ENCODE measurements around the gene CCR7. TPM values are rescaled to one million over a fixed set of nuclear protein-coding genes. Genes with fewer than 3 reads are reported as not detected.

Gene CCR7
- total and polyA plus RNA-seq, 2 of the 8 experiments (the other 6 are each of a cell fraction or from before 2014, with no cell fraction given): 0.12 to 0.17 TPM

DNA sequence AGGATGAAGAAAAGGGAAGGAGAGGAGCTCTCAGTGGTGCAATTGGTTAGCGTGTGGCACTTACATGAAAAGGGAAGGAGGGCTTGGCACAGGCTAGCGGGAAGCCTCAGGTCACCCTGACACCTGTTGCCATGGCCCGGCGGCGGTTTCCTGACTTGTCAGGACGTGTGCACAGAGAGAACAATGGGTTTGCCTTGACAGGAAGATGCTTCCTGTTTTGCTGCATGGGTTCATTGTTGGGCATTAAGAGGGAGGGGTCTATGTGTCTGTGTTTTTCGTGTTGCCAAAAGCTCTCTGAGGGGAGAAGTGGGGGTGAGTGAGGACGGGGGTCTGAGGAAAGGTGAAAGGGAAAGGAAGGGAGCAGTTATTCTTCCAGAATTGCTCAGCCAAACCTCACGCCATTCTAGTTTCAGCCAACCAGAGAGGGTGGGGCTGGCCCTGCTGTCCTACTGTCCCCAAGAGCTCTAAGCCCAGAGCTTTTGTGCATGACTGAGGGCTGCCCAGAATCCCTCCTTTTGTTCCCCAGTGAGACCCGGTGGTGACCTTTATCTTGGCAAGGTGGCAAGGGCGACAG, 17.1 kb upstream of the CCR7 start:
- Histone ChIP-seq H3K56ac (replicated peaks; ENCODE audit: insufficient read length, low read depth, low read length) (no peak overlapping the region), H3K23me2 (ENCODE audit: low read depth, low read length) (no peaks in the 10 kb centered on the region), H2BK120ac (replicated peaks; ENCODE audit: low read depth, low read length) (no peak overlapping the region), H3K14ac (ENCODE audit: insufficient read length) (no peak overlapping the region), H2AK5ac (ENCODE audit: low read depth, low read length) (no peak overlapping the region), H3K23ac (ENCODE audit: insufficient read length) (no peak overlapping the region), H2BK20ac (ENCODE audit: low read length) (peak overlapping the region; percentile 27; the same call in 1 of the 2 replicates), H3K9me3 (ENCODE audit: insufficient read depth in 2 of 2, low read depth in 1 of 2, low read length in 1 of 2) (no peaks in the 10 kb centered on the region), H4K5ac (ENCODE audit: insufficient read length, low read depth, low read length) (no peak overlapping the region), H2BK12ac (ENCODE audit: low read depth, low read length) (no peak overlapping the region), H3K36me3 (ENCODE audit: control insufficient read depth in 2 of 4, insufficient read depth in 4 of 4, low read length in 3 of 4) (no peaks in the 10 kb centered on the region), H3K4me2 (ENCODE audit: insufficient read depth in 1 of 2, low read depth in 2 of 2, low read length in 2 of 2) (no peak overlapping the region), H2BK15ac (ENCODE audit: low read length) (no peak overlapping the region), H3K27ac (ENCODE audit: low read depth, low read length) (no peak overlapping the region), H3K4me1 (replicated peaks in 1 of 4; ENCODE audit: control insufficient read depth in 3 of 4, insufficient read depth in 4 of 4, low read length in 3 of 4) (no peaks in the 10 kb centered on the region), H4K91ac (replicated peaks; ENCODE audit: insufficient read length, low read length) (no peak overlapping the region), H3K18ac (ENCODE audit: extremely low read depth, low read length) (no peak overlapping the region), H3K79me2 (ENCODE audit: control insufficient read depth in 1 of 2, insufficient read depth in 2 of 2, low read length in 2 of 2) (no peaks in the 10 kb centered on the region), H3K27me3 (replicated peaks in 1 of 4; ENCODE audit: control insufficient read depth in 3 of 4, extremely low read depth in 1 of 4, insufficient read depth in 3 of 4, low read length in 3 of 4) (no peaks in the 10 kb centered on the region), H3K79me1 (ENCODE audit: low read depth, low read length) (no peaks in the 10 kb centered on the region), H4K8ac (ENCODE audit: extremely low read depth, insufficient read depth, low read length) (no peak overlapping the region), H3K4me3 (ENCODE audit: extremely low read depth in 1 of 4, insufficient read depth in 2 of 4, low read depth in 3 of 4, low read length in 4 of 4) (no peak overlapping the region), H3K4ac (replicated peaks; ENCODE audit: insufficient read length, low read depth, low read length) (no peak overlapping the region), H2BK5ac (ENCODE audit: low read depth, low read length) (peak overlapping the region; percentile 38; the same call in 1 of the 2 replicates), H2AFZ (ENCODE audit: low read length) (0 out of 2 replicates have a peak overlapping the region, but pooled peaks have one; percentile 77), H4K20me1 (replicated peaks in 1 of 2; ENCODE audit: control insufficient read depth in 1 of 2, insufficient read depth in 2 of 2, low read length in 2 of 2) (no peaks in the 10 kb centered on the region), H3K9ac (replicated peaks in 1 of 4; ENCODE audit: extremely low read depth in 1 of 4, low read depth in 3 of 4, low read length in 3 of 4) (no peak overlapping the region)
- ChIA-PET CTCF (ENCODE audit: partially characterized antibody) (interaction anchor here (0.6 to 1.1 kb wide), 4 partner anchors 12 to 106 kb away, joined by 3 read pairs; no protein-coding TSS in a partner anchor), POLR2A (ENCODE audit: partially characterized antibody) (no interaction called here)
- no peak for DNase-seq (ENCODE audit: low read depth in 1 of 2, low spot score in 2 of 2)
- 86% methylated on average over 11 of the region's 11 CpGs; no CpG with 5 or more reads in 1 of the 2 experiments for WGBS, 2 experiments (ENCODE audit: extremely low coverage in 1 of 2, insufficient coverage in 1 of 2, insufficient read length in 1 of 2, insufficient replicate concordance in 2 of 2, low coverage in 1 of 2, low lambda C conversion rate in 2 of 2, missing lambda C conversion rate in 1 of 2)
- no peak for FAIRE-seq
- TF ChIP-seq TCF12 (IDR thresholded peaks at IDR 0.05; ENCODE audit: low read depth, low read length): no peak
- TF ChIP-seq CHD2 (IDR thresholded peaks at IDR 0.05; ENCODE audit: low read length): no peak
- no peak for TF ChIP-seq SP1 (IDR thresholded peaks at IDR 0.05; ENCODE audit: low read depth, low read length)
- no peak for TF ChIP-seq HDAC6 (IDR thresholded peaks at IDR 0.05; ENCODE audit: low read depth, low read length)
- TF ChIP-seq RBBP5 (IDR thresholded peaks at IDR 0.05; ENCODE audit: borderline replicate concordance, low read depth, low read length): no peak
- TF ChIP-seq, protein P1, sequence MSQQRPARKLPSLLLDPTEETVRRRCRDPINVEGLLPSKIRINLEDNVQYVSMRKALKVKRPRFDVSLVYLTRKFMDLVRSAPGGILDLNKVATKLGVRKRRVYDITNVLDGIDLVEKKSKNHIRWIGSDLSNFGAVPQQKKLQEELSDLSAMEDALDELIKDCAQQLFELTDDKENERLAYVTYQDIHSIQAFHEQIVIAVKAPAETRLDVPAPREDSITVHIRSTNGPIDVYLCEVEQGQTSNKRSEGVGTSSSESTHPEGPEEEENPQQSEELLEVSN (IDR thresholded peaks at IDR 0.05): no peak
- TF ChIP-seq CHD1 (IDR thresholded peaks at IDR 0.05; ENCODE audit: low read depth, low read length): no peak
- no peak for TF ChIP-seq SP4 (IDR thresholded peaks at IDR 0.05; ENCODE audit: low read length)
- TF ChIP-seq TBP (IDR thresholded peaks at IDR 0.05; ENCODE audit: low read depth, low read length): no peak
- no peak for TF ChIP-seq GABPA (IDR thresholded peaks at IDR 0.05; ENCODE audit: borderline replicate concordance, insufficient read depth, low read length)
- TF ChIP-seq KDM5A (IDR thresholded peaks at IDR 0.05; ENCODE audit: low read length): no peak
- no peak for TF ChIP-seq MAFK (IDR thresholded peaks at IDR 0.05; ENCODE audit: low read depth, low read length)
- TF ChIP-seq, protein P2, sequence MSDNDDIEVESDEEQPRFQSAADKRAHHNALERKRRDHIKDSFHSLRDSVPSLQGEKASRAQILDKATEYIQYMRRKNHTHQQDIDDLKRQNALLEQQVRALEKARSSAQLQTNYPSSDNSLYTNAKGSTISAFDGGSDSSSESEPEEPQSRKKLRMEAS (IDR thresholded peaks at IDR 0.05): no peak
- TF ChIP-seq CEBPB (IDR thresholded peaks at IDR 0.05; ENCODE audit: low read depth, low read length): no peak
- no peak for TF ChIP-seq BRCA1 (IDR thresholded peaks at IDR 0.05; ENCODE audit: low read depth, low read length)
